AG10803 (cell line): ENCODE data around the gene KCNQ1.
A peak's percentile ranks its signal among the peaks of the same experiment; 100 is the strongest.

ENCODE experiments used
- DNase-seq: peaks from one replicate; pipeline ENCODE4 v3.0.0; 2010; ENCODE audit warnings: low read depth
- H3K4me3 ChIP-seq: 2 replicates; pipeline ENCODE4 v1.5.1; 2011; ENCODE audit warnings: mild to moderate bottlenecking, low read length, control low read depth
- CTCF ChIP-seq: conservative IDR thresholded peaks from 2 replicates; pipeline ENCODE4 v1.5.1; 2011; ENCODE audit warnings: mild to moderate bottlenecking, low read length, control low read depth, inconsistent platforms

The KCNQ1 gene

GRCh38 chr11:2825889-2826678 lies 381.3 kb downstream of the KCNQ1 start:
- H3K4me3 ChIP-seq = peak overlapping the region; percentile 47
- peak; percentile 99 for DNase-seq
- TF ChIP-seq CTCF = no peak

GRCh38 chr11:2826679-2827056 lies 381.9 kb downstream of the KCNQ1 start:
- TF ChIP-seq CTCF = no peak
- DNase-seq = no peak

GRCh38 chr11:2827256-2827655 lies 382.4 kb downstream of the KCNQ1 start:
- H3K4me3 ChIP-seq = no peak overlapping the region
- TF ChIP-seq CTCF = no peak
- DNase-seq = no peak

More at GRCh38 chr11:2826679-2827056, 381.9 kb downstream of the KCNQ1 start:
- peak overlapping the region; percentile 6 for H3K4me3 ChIP-seq

GRCh38 chr11:2827792-2828191 lies 383.0 kb downstream of the KCNQ1 start:
- no peak for TF ChIP-seq CTCF
- no peak overlapping the region for H3K4me3 ChIP-seq
- no peak for DNase-seq

- H3K4me3 ChIP-seq = no peak overlapping the region
- no peak for DNase-seq
- no peak for TF ChIP-seq CTCF
Measured at GRCh38 chr11:2828585-2829330, 383.9 kb downstream of the KCNQ1 start.

- no peak for DNase-seq
- no peak overlapping the region for H3K4me3 ChIP-seq
- TF ChIP-seq CTCF = no peak
Measured at GRCh38 chr11:2830030-2830812, 385.4 kb downstream of the KCNQ1 start.
